Measurements from ENCODE around the gene TFB2M.

DNA sequence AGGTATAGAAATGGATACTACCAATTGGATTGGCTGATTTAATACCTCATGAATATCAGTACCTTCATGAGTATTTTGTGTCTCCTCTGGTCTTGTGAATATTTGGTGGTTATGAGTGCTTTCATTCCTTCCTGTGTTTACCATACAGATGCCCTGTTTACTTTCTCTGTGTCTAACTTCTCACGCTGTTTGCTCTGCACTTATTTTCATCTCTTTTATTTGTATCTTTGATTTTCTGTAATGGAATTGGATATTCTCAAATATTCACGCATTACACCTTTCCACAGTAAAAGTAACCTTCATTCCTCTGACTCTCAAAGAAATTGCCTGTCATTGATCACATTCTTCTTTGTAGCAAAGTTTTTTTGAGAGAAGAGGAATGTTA, 17.0 kb upstream of the TFB2M start:
- TF ChIP-seq, protein P1, sequence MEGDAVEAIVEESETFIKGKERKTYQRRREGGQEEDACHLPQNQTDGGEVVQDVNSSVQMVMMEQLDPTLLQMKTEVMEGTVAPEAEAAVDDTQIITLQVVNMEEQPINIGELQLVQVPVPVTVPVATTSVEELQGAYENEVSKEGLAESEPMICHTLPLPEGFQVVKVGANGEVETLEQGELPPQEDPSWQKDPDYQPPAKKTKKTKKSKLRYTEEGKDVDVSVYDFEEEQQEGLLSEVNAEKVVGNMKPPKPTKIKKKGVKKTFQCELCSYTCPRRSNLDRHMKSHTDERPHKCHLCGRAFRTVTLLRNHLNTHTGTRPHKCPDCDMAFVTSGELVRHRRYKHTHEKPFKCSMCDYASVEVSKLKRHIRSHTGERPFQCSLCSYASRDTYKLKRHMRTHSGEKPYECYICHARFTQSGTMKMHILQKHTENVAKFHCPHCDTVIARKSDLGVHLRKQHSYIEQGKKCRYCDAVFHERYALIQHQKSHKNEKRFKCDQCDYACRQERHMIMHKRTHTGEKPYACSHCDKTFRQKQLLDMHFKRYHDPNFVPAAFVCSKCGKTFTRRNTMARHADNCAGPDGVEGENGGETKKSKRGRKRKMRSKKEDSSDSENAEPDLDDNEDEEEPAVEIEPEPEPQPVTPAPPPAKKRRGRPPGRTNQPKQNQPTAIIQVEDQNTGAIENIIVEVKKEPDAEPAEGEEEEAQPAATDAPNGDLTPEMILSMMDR (conservative IDR thresholded peaks at IDR 0.05) = no peak
- TF ChIP-seq ZFX (IDR thresholded peaks at IDR 0.05) = no peak

All from C4-2B (cell line).